GM19240 (cell line): Measurements from ENCODE around the gene CABP2.

ENCODE experiments used
- DNase-seq: peaks from one replicate; pipeline ENCODE4 v3.0.0; 2011; ENCODE audit warnings: low spot score; ENCODE audit not compliant: insufficient read length

CABP2 gene

DNA sequence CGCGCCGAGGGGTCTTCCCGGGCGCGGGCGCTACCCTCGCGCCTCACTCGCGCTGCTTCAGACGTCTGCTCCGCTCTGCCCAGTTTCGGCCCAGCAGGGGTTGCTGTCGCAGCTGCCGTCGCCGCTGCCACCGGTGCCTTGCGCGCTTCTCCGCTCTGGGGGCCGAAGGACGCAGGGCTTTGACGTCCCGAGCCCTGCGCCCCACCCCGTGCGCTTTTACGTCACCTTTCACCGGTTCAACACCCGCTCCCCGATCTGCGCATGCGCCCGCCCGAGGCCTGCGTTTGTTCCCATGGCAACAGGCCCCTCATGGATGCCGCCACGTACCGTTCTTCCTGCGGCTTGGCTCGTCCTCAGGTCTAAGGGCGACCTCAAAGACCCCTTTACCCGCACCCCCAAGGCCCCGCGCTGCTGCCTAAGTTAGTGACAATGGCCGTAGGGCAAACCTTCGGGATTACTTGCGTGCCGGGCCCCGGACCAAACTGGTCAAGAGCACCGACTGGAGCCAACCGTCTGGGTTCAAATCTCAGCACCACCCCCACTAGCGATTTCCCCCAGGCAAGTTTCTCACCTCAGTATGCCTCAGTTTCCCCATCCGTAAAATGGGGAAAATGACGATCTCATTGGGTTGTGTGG is 14.6 kb downstream of the CABP2 start:
- peak; percentile 98 for DNase-seq

DNA sequence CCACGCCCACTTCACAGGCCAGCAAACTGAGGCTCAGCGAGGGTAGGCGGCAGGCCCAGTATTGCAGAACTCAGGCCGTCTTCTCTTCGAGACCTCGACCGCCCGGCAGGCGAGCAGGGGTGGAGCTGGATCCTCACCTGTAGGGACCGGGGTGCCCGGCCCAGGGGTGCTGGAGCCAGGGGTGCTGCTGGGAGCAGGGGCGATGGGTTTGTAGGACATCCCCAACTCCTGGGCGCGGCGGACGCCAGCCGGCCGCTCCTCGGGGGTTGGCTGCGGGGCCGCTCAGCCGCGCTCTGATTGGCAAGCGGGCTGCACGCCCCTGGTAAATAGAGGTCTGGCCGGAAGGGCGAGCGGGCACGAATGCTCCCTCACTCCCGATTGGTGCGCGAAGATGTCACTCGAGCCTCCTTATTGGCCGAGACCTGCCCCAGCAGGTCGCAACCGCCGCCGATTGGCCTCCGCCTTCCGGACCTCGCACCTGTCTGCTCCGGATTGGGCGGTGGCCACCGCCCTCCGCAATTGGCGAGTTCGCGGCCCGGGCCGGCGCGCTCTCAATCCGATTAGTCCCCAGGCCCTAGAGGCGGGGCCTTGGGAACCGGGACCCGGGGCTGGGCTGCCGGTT is 15.3 kb downstream of the CABP2 start, which contains the start of gene CDK2AP2:
Gene CDK2AP2 (minus strand): TSS at position 299 of the 622 bp plus-strand sequence. CDS start 80 bp downstream, at position 219.
- peak; percentile 98 for DNase-seq

DNA sequence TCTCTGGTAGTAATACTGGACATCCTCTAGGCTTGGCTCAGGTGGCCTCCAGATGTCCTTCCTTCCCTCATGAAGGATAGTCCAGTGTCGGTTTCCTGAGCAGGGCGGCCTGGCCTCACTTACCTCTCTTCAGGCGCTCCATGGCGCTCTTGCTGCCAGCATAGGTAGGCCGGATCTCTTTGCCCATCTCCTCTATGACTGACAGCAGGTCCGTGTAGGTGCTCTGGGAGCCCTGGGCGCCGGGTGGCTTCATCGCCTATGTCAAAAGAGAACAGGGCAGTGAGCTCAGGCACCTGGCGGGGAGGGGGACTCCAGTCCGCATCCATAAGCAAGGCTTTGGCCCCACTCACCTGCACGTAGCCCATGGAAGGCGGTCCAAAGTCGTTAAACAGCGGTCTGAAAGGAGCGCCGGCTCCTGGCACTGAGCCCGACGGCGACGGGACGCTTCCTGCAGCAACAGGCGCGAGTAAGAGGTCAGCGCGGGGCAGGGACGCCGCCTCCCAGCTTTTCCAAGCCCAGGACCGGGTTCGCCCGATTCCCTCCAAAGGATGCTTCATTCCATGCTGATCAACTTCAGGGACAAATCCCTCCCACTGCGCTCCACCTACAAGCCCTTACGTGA is 15.9 kb downstream of the CABP2 start:
- no peak for DNase-seq

DNA sequence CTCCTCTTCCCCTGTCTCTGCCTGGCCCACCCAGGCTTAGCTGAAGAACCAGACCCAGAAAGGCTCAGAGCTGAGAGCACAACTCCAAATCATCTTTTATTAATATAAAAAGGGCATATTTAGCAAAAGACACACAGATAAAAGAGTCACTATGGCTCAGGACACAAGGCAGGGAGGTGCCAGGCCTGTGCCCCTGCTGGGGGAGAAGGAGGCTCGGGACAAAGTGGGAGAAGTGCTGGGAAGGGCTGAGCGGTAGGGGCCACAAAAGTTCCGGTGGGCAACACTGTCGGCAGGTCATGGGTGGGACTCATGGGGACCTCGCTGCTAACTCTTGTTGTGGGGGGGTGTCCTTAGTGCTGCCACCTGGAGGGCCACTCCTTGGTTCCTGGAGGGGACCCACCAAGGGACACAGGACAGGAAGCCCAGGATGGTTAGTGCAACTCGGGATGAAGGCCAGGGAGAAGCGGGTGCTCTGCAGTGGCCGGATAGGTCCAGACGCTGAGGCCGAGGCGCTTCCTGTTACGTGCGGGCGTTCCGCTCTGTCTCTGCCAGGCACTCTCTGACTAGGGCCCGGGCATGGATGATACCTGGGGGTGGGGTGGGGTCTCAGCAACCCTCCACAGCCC is 16.7 kb downstream of the CABP2 start:
- DNase-seq, result no peak

DNA sequence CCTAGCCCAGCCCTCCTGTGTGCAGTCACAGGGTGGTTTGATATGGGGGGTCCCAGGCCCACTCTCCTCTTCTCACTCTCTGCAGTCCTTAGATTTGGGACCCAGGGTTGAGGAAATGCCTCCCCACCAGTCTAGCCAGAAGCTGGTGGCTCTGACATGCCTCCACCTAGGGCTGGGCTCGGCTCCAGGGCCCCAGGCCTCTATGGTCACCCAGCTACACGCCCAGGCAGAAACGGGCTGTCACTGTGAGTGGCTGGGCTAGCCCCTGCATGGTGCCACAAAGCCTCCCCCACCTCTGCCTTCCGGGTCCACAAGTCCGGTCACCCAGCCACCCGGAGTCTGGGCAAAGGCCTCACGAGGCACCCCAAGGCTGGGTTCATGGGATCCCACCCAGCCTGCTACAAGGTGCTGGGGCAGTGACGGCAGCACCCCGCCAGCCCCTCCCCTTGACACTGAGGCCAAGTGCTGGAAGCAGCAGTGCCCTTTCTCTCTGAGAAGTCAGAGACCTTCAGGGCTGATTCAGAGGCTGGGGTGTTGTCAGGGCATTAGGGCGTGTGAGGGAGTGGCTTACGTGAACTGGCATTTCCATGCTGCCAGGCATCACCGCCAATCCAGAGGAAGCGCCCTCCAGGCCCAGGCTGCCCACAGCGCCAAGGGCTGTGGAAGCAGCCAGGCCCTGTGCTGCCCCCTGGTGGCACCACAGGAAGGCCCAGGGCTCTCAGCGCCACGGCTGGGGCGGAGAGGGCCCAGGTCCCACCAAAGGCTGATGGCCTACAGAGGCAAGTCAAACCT is 17.4 kb downstream of the CABP2 start:
- peak; percentile 78 for DNase-seq

DNA sequence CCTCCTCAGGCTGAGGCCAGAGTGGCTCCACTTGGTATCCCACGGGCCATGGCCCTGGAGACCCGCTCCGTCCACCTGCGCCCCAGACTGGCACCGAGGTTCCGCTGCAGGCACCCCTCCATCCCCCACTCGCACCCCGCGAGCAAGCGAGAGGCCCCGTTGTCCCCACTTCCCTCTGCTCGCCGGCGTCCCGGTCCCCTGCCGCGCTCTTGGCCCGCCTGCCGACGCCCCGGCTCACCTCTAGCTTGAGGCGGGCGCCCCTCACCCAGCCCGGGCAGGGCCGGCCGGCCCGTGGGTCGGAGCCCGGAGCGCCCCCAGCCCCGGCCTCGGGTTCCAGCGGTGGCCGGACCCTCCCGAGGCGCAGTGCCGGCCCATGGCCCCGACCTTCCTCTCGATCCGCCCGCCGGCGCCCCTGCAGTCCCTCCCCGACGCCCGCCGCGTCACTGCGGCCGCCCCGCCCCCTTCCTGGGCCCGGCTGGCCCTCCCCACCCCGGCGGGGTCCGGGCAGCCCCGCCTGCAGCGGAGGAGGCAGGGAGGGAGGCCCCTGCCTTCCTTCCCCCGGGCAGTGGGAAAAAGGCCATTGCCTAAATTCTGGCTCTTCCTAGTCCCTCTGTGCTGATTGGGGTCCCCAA is 18.2 kb downstream of the CABP2 start, which contains the start of gene PITPNM1:
Gene PITPNM1 (minus strand): TSS at position 414 of the 632 bp plus-strand sequence. CDS start 1,183 bp downstream, outside the sequence.
- peak; percentile 81 for DNase-seq

DNA sequence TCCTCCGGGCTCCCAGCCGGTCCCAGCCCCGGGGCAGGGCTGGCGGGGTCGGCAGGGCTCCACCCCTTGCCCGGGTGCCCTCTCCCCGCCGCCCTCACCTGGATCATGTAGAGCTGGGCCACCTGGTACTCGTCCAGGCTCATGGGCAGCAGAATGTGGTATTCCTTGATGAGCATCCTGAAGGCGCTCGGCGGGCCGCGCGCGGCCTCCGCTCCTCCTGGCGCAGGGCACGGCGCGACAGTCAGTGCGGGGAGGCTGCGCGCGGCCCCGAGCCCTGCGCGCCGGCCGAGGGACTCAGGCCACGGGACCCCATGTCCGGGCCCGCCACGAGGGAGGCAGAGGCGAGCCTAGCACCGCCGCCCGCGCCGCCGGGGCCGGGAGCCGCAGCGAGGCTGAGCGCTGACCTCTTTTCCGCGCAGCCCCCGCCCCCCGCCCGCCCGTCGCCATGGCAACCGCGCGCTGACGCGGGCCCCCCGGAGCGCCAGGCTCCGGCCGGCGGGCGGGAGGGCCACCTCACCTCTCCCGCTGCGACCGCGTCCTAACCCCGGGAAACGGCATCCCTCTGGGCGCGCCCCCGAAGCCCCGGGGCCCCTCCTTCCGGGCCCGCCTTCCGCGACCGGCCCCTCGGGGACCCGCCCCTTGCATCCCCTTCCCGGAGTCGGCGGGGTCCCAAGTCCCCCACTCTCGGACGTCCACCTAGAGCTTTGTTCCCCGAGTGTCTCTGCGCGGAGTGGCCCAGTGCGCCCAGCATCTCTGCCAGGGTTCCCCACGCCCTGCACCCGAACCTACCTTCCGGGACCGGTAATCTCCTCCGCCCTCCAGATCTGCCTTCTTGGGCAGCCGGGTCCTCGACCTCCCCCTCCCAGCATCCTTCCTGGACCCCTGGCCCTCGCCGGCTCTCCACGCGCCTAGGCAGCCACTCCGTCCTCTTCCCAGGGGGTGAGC is 19.0 kb downstream of the CABP2 start:
- no peak for DNase-seq

DNA sequence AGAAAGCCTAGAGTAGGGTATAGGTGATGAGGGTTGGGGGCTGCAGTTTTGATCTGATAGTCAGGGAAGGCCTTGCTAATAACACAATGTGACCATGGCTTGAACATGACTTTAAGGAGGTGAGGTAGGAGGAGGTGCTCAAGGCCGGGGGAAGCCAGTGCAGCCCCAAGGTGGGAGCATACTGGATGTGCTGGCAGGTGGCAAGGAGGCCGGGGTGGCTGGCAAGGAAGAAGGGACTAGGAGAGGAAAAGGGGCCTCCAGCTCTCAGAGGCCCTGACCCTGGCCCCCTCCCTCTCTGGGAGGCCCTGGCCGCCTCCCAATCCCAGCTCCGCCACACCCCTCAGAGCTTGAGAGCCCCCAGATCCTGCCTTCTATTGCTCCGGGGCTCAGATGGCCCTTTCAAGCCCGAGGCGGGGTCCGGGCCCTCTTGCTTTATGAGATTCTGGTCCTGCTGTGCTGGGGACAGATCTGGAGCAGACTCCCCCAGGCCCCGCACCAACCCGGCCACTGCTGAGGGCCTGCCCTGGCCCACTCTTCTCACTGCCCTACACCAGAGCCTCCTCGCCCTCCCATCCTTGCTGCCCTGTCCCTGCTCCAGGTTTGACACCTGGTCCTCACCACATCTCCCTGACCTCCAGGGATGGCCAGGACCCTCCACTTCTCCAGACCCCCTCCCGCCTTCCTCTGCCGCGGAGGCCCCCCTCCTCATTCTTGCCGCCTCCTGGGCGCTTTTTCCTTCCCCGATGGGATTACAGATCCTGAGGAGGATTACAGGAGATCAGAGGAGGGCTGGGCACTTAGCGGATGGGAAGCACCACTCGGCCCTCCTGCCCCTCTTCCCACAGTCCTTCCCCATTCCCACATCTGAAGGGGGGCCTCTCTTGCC is 19.9 kb downstream of the CABP2 start:
- no peak for DNase-seq

DNA sequence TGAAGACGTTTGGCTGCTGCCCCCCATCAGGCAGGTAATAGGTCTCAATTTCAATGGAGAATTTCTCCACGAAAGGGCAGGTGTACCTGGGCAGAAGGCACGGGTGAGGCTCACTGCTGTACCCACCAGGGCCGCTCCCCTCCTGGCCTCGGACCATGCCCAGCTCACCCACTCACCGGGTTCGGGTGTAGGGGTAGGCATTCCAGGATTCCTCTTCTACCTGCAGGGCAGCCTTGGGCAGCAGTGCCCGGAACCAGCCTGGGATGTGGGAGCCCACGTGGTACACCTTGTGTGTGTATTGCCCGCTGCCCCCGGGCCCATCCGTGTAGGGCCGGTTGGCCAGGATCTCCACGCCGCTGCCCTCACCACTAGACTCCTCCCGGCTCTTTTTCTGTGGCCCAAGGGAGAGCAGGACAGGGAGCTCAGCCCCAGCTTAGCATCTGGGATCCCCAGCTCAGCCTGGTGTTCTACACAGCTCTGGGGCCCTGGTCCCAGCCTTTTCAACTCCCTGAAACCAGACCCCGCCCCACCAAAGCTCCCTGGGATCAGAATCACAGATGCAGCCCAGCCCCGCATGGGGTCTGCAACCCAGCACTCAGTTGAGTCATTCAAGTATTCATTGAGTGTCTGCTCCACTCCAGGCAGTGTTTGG is 20.8 kb downstream of the CABP2 start:
- DNase-seq, result no peak

DNA sequence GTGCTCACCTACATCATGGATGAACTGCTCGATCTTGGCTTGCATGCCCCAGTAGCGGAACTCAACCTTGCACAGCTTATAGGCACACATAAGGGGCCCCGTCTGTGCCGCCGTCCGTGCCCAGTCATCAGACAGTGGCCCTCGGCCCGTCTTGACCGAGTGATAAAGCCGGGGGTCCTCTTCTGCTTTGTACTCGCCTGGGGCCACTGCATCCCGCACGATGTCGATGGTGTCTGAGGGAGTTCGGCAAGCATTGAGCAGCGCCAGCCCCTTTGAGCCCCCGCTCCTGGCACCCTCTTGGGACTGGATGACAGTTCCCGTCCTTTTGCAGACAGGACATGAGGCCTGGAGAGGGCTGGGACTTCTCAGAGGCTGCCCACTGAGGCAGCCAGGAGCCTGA is 21.4 kb downstream of the CABP2 start:
- no peak for DNase-seq

DNA sequence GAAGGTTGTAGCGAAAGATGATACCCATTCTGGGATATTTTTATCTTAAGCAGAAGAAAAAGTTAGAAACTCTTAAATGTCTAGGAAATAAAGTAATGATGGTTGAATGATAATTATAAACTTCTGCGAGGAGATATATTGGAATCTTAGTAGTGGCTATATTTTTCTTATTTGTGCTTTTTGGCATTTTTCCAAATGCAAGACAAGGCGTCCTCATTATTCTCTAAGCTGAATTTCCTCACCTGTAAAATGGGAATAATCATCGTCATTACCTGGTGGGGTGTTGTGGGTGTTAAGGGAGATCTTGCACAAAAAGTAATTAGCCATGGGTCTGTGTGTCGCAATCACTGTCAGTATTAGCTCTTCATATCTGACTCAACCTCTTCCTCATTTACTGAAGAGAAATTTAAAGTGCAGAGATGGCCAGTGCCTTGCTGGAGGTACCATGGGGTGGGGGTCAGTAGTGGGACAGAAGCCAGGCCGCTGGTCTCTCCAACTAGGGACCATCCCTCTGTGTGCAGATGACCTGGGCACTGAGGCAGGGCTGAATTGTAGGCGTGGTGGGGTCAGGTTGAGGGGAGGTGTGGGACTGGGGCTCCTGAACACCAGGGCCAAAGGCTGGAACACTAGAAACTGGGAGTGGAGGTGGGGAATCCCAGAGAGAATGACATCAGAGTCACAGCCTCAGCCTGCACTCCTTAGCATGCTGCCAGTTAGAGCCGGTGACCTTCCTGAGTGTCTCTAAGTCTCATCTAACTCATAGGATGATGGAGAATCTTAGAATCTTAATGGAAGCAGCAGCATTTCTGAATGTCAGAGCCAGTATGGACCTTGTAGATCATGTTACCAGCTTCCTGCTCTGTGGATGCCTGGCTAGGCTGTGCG is 22.2 kb downstream of the CABP2 start:
- no peak for DNase-seq

DNA sequence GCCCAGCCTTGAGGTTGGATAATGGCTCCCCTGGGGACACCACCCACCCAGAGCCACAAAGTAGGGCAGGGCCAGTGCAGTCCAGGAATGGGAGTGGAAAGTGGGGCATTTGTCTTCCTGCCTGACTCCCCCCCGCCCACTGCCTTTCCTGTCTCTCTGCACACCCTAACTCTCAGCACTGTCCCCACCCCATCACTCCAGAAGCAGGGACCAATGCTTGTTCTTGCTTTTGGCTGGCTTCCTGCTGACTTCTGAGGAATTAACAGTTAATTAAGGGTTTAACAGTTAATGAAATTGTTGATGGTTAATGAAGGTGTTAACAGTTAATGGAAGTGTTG is 22.8 kb downstream of the CABP2 start:
- no peak for DNase-seq

DNA sequence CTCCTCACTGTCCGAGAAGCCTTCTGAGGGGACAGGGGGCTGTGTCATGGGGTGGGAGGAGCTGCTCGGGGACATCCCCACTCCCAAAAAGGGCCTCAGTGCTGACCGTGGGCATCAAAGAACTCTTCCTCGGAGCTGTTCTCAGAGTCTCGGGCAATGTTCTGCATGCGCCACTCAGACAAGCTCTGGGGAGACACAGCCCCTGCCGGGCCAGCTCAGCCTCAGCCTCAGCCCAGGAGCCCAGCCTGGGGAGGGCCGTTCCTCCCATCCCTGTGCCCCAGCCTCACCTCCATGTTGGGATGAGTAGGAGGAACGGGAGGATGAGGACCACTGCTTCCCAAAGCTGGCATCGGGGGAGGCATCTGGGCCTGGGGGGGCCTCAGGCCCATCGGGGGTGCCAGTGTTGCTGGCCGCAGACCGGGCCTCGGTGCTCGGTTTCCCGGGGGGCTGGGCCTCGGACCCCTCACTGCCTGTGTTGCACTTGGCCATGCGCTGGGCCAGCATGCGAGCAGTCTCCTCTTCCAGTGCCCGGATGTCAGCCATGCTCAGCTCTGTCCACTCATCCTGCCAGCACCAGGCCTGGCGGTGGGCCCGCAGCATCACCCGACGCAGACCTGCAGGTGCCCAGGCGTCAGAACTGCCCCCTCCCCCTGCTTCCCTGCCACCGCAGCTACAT is 23.3 kb downstream of the CABP2 start:
- DNase-seq, result no peak

DNA sequence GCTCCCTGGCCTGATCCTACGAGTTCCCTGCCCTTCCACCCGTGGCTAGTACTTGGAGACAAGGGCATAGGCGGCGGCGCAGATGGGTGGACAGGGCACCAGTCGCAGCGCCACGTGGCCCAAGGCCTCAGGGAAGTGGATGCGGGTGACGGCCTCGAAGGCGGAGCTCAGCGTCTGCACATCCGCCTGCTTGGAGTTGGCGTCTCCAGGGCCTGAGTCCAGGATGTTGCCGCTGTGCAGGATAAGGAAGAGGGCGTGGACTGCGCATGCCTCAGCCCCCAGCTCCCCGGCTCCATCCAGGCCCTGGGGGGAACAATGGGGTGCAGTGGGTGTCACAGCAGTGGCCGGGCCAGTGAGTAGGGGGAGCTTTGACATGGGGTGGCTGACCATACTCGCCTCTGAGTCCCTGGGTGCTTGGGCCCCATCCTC is 24.7 kb downstream of the CABP2 start:
- DNase-seq, result no peak

DNA sequence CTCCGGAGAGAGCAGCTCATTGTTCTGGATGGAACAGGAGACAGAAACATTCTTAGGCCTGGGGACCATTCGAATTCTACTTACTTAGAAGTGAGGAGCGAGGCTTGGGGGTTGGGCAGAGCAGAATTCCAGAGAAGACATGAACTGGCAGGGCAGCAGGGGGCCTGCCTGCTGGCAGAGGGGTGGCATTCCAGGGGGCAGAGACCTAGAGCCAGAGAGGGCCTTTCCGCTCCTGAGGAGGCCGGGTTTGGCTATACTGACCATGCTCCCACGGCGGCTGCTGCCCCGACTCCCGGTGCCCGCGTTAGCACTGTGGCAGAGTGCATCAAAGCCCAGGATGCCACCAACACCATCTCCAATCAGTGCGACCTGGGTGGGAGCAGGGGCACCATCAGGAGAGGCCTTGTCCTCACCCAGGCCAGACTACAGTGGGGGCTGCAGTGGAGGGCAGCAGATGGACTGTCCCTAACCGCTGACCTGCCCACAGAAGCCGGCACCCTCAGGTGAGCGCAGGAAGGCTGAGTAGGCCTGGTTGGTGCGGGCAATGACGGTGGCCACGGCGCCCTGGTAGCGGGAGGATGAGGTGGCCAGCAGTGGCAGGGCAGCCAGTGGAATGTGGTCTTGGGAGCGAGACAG is 25.5 kb downstream of the CABP2 start:
- DNase-seq, result no peak

DNA sequence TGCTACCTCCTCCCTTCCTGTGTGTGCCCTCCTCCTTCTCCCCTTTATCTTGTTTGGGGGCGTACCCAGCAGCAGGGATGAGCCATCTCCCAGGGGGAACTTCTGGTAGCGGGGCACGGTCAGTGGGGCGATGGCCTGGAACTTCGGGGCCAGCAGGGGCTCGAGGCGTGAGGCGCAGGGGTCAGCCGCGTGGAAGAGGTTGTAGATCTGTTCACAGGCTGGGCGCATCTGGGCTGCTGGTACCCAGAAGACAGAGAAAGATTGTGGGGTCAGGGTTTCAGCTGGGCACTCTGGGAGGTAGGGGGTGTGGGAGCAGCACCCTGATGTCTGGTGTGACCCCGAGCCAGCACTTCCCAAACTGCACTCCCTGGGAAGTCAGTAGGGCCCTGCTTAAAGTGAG is 27.1 kb downstream of the CABP2 start:
- no peak for DNase-seq
